Nephron progenitor cell (in vitro differentiated cells): ENCODE data around the gene GNPTG.

Experiments used
- DNase-seq: peaks from one replicate; pipeline ENCODE4 v3.0.0; 2021
- H3K27ac Mint-ChIP-seq: 2 replicates; pipeline ENCODE4 v1.8.0; 2021; ENCODE audit warnings: mild to moderate bottlenecking, moderate library complexity, mixed read lengths
- H3K27me3 Mint-ChIP-seq: 2 replicates; pipeline ENCODE4 v1.8.0; 2021; ENCODE audit warnings: mild to moderate bottlenecking, low read depth, mixed read lengths; ENCODE audit not compliant: poor library complexity
- H3K36me3 Mint-ChIP-seq: 2 replicates; pipeline ENCODE4 v1.8.0; 2021; ENCODE audit warnings: low read depth, mixed read lengths
- H3K4me1 Mint-ChIP-seq: 2 replicates; pipeline ENCODE4 v1.8.0; 2021; ENCODE audit warnings: mixed read lengths
- H3K4me3 Mint-ChIP-seq: 2 replicates; pipeline ENCODE4 v1.8.0; 2021; ENCODE audit warnings: mild to moderate bottlenecking, moderate library complexity, mixed read lengths
- H3K9me3 Mint-ChIP-seq: 2 replicates; pipeline ENCODE4 v1.8.0; 2021; ENCODE audit warnings: mild to moderate bottlenecking, moderate library complexity, mixed read lengths
- CTCF ChIP-seq: fragments of 200-600 bp; sonication (generic); IDR thresholded peaks from 2 replicates; pipeline ENCODE4 v1.5.0; 2021; ENCODE audit warnings: antibody characterized with exemption

GNPTG gene

GRCh38 chr16:1412847-1413246, 61.1 kb downstream of the GNPTG start:
- peaks cover 18% of the 10 kb centered on the region for H3K4me1 Mint-ChIP-seq
- DNase-seq = no peak
- peaks cover 14% of the 10 kb centered on the region for H3K27me3 Mint-ChIP-seq
- H3K9me3 Mint-ChIP-seq = no peaks in the 10 kb centered on the region
- H3K36me3 Mint-ChIP-seq = peaks cover 12% of the 10 kb centered on the region
- no peak for TF ChIP-seq CTCF
- H3K27ac Mint-ChIP-seq = no peak overlapping the region
- peak overlapping the region; percentile 59 for H3K4me3 Mint-ChIP-seq
